KOPT-K1 (cell line): ENCODE data around the gene CLCN5.

Experiments
- H3K27ac ChIP-seq: fragments of 200-600 bp; sonication (generic); 2 replicates; pipeline ENCODE4 v1.5.1; 2016; ENCODE audit warnings: antibody characterized with exemption, mild to moderate bottlenecking, low read depth, low read length; ENCODE audit not compliant: poor library complexity, severe bottlenecking
- H3K36me3 ChIP-seq: fragments of 200-600 bp; sonication (generic); 2 replicates; pipeline ENCODE4 v1.5.1; 2017; ENCODE audit warnings: antibody characterized with exemption, mild to moderate bottlenecking, low read length, moderate library complexity; ENCODE audit not compliant: insufficient read depth
- H3K9me3 ChIP-seq: fragments of 200-600 bp; sonication (generic); 2 replicates; pipeline ENCODE4 v1.5.1; 2017; ENCODE audit warnings: antibody characterized with exemption, low read length, mild to moderate bottlenecking; ENCODE audit not compliant: insufficient read depth, poor library complexity, severe bottlenecking

The CLCN5 gene

DNA sequence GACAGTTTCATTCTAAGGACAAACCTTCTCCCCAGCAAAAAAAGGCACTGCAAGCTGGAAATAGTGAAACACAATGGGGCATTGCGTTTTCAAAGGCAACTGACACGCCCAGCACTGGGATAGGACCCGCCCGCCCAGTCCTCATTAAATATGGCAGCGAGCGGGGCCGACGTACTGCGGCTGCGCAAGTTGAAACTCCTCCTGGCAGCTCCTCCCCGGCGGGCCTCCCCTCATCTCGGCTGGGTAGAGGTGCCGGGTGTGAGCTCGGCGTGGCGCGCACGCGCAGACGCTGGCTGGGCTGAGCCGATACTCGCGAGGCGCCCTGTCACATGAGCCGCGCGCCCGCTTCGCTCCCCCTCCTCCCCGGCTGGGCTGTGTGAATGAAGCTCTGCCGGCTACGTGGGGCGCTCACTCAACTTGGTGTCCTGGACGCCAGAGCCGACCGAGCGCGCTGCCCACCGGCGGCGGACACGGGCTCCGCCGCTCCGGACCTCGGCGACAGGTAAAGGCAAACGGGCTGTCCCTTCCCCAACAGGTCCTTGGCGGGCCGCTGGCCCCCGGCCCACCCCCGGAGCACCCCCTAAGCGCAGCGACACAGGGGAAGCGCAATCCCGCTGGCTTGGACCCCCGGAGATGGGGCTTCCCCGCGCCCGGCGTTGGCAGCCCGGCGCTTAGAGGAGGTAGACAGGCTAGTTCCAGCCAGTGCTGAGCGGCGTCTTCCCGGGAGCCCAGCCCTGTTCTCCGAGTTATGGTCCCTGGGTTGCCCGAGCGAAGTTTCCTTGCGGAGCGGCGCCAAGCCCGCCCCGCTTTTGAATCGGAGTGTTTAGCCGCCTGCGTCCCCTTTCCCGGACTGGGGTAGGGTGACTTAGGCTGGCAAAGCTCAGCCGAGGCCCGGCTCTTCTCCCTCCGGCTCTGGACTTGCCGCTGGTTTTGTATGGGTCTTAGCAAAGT lies at the start of gene CLCN5:
Gene CLCN5 (plus strand): TSS at position 306 of the 951 bp plus-strand sequence. CDS start 2,703 bp downstream, outside the sequence.
- Histone ChIP-seq H3K27ac (peak within 1 kb of the TSS; percentile 55), H3K36me3 (peaks cover 5% of the 10 kb centered on the region; the same call in 1 of the 2 replicates), H3K9me3 (no peaks in the 10 kb centered on the region)

DNA sequence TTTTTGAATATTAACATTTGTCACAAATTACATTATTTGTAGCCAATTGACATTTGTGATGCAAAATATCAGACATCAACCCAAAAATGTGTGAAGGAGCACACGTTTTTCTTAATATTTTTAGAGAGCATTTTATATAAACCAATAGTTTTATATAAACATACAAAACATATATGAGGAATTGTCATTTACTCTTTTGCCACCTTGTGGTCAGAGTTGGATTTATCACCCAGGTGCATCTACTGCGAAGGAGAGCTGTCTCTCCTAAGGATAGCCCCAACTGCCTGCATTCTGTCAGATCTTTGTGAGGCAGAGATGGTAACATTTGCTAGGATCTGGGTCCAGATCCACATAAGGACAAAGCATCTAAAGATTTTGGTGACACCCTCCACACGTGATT lies 45.6 kb upstream of the CLCN5 start:
- Histone ChIP-seq H3K27ac (no peak overlapping the region), H3K9me3 (no peaks in the 10 kb centered on the region)

DNA sequence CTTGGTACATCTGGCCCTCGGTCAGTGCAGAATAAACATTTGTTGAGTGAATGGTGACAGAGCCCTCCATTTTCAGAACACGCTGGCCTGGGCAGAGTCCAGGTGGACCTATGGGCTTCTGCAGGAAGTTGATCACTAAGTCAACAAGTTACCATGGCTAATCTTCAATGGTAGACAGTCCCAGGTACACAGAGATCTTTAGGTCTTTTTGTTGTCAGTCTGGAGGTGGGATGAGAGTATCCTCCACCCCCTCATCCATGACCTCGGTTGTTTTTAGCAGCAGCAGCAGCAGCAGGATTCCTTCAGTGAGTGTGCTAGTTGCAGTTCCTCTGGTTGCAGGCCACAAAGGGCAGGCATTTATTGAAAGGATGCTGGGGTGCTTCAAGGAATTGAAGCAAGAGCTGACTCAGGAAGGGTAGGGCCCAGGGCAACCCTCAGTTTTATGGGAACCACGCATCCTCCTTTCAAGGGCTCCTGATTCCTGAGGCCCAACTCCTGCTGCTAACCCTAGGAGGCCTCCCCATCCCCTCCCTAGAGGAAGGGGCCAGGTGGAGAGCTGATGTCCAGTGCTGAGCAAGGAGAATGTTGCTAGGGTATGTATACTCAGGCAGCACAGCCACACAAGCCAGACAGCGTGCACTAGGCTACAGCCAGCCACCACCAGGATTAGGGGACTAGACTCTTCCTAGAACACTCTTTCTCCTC lies 44.8 kb upstream of the CLCN5 start:
- no peaks in the 10 kb centered on the region for H3K9me3 ChIP-seq
- H3K36me3 ChIP-seq = no peaks in the 10 kb centered on the region
- H3K27ac ChIP-seq = no peak overlapping the region

More for the DNA sequence above, 45.6 kb upstream of the CLCN5 start:
- H3K36me3 ChIP-seq = no peaks in the 10 kb centered on the region

DNA sequence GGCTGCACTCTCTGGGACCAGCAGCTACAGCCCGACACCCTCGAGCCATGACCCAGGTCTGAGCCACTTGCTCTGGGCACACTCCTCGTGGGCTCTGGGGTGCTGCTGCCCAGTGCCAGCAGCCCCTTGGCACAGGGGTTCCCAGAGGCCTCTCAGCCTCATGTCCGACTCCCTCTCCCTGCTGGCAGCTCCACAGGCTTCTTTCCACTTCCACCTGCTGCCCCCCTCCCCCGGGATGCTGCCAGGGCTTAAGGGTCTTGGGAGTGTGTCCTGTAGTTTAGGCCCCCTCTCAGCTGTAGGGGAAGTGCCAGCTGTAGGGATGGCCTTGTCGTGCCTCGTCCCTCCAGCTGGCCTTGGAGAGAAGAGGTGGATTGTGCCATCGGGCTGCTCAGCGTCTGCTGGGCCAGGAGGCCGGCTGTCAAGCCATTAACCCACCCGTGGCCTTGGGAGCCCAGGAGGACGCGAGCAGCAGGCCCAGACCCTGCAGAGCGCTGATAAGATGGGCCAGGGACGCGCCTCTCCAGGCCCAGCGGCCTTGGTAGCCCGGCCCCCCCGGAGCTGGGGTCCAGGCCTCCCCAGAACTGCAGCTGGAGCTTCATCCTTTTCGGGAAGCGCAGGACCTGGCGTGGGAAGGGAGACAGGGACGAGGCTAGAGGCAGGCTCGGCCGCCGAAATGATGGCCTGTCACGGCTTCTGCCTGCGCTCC lies 44.1 kb upstream of the CLCN5 start:
- peak overlapping the region; percentile 34 for H3K27ac ChIP-seq
- no peaks in the 10 kb centered on the region for H3K36me3 ChIP-seq
- no peaks in the 10 kb centered on the region for H3K9me3 ChIP-seq

DNA sequence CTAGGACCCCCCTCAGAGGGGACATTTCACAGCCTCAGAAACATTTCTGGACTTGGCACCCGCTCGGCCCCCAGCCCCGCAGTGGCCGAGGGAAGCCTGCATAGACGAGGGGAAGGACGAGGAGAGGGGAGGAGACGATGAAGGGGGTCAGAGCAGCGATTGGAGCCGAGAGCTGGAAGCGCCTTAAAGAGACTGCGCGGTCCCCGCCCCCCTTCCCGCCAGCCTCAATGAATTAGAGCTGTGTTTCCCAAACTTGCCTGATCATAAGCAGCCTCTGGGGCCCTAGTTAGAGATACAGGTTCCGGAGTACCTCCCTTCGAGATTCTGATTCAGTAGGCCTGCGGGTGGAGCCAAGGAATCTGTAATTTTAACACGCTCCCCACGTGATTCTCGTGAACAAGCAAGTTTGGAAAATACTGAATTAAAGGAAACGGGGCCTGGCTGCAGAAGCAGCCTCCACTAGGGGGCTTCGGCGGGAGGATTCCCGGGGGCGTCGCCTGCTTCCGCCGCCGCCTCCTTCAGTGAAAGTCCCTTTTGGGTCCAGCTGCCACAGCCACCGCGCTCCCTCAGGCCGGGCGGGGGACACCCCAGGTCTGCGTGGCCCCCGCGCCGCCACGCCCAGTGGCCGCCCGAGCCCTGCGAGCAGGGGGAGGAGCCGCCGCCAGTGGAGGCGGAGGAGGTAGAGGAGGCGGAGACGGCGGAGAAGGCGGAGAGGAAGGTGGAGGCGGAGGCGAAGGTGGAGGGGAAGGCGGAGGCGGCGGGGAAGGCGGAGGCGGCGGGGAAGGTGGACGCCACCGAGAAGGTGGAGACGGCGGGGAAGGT lies 43.4 kb upstream of the CLCN5 start, which contains the start of gene USP27X:
Gene USP27X (plus strand): TSS at position 651 of the 822 bp plus-strand sequence. CDS start 824 bp downstream, outside the sequence.
- H3K36me3 ChIP-seq = no peaks in the 10 kb centered on the region
- H3K27ac ChIP-seq = peak within 1 kb of the TSS; percentile 34
- no peaks in the 10 kb centered on the region for H3K9me3 ChIP-seq

DNA sequence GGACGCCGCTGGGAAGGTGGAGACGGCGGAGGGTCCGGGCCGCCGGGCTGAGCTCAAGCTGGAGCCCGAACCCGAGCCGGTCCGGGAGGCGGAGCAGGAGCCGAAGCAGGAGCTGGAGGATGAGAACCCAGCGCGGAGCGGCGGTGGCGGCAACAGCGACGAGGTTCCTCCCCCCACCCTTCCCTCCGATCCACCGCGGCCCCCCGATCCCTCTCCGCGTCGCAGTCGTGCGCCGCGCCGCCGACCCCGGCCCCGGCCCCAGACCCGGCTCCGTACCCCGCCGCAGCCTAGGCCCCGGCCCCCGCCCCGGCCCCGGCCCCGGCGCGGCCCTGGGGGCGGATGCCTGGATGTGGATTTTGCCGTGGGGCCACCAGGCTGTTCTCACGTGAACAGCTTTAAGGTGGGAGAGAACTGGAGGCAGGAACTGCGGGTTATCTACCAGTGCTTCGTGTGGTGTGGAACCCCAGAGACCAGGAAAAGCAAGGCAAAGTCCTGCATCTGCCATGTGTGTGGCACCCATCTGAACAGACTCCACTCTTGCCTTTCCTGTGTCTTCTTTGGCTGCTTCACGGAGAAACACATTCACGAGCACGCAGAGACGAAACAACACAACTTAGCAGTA lies 42.6 kb upstream of the CLCN5 start:
- Histone ChIP-seq H3K27ac (peak overlapping the region; percentile 34), H3K36me3 (no peaks in the 10 kb centered on the region), H3K9me3 (no peaks in the 10 kb centered on the region)

DNA sequence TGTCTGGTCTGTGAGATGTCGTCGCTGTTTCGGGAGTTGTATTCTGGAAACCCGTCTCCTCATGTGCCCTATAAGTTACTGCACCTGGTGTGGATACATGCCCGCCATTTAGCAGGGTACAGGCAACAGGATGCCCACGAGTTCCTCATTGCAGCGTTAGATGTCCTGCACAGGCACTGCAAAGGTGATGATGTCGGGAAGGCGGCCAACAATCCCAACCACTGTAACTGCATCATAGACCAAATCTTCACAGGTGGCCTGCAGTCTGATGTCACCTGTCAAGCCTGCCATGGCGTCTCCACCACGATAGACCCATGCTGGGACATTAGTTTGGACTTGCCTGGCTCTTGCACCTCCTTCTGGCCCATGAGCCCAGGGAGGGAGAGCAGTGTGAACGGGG lies 41.7 kb upstream of the CLCN5 start:
- Histone ChIP-seq H3K27ac (no peak overlapping the region), H3K36me3 (no peaks in the 10 kb centered on the region), H3K9me3 (no peaks in the 10 kb centered on the region)

DNA sequence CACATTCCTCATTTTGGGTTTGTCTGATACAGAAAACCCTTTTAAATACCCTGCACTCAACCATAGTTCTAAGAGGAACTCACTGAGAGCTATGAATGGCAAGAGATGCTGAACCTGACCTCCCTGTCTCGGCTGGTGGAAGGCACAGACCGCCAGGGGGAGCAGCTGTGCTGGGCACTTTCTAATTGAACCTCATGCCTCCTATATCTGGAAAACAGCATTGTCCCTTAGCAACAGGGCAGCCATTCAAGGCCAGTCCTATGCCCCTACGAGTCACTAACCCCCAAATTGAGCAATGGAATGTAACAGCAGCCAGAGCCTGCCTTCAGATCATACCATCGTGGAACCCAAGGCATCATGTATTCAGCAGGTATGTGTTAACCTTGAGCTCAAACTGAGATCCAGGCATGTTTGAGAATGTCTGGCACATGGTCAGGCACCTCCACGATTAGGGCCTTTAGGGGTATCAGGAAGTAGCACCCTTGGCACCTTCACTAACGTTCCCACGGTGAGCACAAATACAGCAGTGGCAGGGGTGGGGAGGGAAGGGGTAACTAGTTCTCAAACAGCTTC lies 38.0 kb upstream of the CLCN5 start:
- H3K9me3 ChIP-seq = no peaks in the 10 kb centered on the region
- no peaks in the 10 kb centered on the region for H3K36me3 ChIP-seq
- H3K27ac ChIP-seq = no peak overlapping the region

DNA sequence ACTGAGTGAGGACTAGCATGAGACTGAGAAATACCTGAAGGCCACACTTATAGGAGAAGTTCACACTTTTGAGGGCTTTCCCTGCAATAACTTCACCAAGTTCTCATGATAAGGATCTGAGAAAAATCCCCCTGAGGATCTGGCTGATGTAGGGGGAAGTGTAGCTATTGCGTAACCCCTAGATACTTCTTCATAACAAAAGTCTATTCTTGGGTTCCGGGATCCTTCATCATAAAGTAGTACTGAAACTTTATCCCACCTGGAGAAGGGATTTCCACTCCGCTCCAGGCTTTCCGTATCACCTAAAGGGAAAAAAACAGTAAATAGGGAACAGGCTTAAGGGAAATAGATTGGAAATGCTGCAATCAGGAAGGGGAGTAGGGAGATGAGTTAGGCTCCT lies 29.9 kb upstream of the CLCN5 start:
- no peaks in the 10 kb centered on the region for H3K9me3 ChIP-seq
- H3K36me3 ChIP-seq = no peaks in the 10 kb centered on the region
- no peak overlapping the region for H3K27ac ChIP-seq

DNA sequence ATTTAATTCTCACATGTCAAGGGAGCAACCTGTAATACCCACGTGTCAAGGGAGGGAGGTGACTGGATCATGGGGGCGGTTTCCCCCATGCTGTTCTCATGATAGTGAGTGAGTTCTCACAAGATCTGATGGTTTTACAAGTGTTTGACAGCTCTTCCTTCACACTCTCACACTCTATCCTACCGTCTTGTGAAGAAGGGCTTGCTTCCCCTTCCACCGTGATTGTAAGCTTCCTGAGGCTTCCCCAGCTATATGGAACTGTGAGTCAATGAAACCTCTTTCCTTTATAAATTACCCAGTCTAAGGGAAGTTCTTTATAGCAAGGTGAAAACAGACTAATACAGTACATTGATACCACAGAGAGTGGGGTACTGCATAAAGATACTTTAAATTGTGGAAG lies 25.4 kb upstream of the CLCN5 start:
- no peaks in the 10 kb centered on the region for H3K36me3 ChIP-seq
- H3K9me3 ChIP-seq = peaks cover 7% of the 10 kb centered on the region
- no peak overlapping the region for H3K27ac ChIP-seq

DNA sequence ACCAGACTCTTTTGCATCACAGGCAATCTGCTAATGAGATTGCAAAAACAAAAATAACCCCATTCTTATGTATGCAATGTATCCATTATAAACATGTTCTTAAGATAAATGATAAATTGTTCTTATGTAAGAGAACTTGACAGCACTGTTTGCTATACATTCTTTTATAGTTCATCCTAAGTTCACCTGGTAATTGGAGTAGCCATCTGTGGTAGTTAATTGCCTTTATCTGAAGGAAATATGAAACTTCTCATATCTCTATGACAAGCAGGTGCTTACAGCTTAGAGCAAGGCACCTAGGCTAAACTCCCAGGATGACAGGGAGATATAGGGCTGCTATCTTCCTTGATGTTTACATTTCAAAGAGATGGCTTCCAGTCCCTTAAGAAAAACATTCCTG lies 21.3 kb upstream of the CLCN5 start:
- H3K36me3 ChIP-seq = no peaks in the 10 kb centered on the region
- H3K9me3 ChIP-seq = peaks cover 7% of the 10 kb centered on the region

DNA sequence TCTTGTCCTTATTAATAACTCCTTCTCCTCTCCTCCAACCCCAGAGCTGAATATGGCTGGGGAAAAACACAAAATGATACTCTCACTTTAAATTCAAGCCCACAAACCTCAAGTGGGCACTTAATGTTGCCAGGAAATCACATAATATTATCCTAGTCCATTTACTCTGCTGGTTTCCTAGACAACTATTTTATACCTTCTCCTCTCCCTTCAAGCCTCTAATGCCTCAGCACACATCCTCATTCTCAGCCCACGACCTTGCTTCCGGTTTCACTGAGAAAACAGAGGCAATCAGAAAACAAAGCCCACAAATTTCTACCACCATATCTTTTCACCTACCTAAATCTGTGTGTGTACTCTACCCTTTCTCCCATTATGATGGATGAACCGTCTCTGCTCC lies 12.1 kb upstream of the CLCN5 start:
- no peaks in the 10 kb centered on the region for H3K36me3 ChIP-seq
- H3K9me3 ChIP-seq = no peaks in the 10 kb centered on the region
- H3K27ac ChIP-seq = no peak overlapping the region

More for the DNA sequence above, 21.3 kb upstream of the CLCN5 start:
- no peak overlapping the region for H3K27ac ChIP-seq

DNA sequence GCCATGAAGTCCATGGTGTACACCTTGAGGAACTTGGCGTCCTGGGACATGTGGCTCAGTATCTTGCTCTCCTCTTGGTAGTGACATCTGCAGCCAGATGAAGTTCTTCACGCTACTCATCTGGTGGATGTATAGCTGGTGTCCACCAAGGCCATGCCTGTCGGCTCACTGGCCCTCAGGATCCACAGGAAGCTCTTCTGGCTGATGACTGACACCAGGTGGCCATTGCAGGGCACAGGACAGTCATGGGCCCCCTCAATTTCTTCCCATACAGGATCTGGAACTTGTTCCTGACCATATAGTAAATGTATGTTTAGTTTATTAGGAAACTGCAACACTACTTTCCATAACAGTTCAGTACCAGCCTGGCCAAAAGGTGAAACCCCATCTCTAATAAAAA lies 10.3 kb upstream of the CLCN5 start:
- Histone ChIP-seq H3K27ac (no peak overlapping the region), H3K36me3 (no peaks in the 10 kb centered on the region), H3K9me3 (no peaks in the 10 kb centered on the region)

DNA sequence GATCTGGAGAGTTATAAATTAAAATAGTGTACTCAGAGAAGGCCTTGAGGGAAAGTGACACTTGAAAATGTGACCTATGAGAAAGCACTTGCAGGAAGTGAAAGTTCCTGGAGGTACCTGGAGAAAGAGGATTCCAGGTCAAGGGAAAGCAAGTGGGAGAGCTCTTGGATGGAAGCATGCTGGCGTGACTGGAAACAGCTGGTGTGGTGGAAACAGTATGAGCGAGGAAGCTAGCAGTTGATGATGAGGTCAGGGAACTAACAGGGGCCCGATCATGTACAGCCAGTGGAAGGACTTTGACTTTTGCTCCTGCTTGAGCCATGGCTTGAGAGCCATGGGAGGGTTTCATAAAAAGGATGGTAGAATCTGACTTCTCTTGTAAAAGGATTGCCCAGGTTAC lies 9.5 kb upstream of the CLCN5 start:
- H3K36me3 ChIP-seq = no peaks in the 10 kb centered on the region
- no peak overlapping the region for H3K27ac ChIP-seq
- H3K9me3 ChIP-seq = no peaks in the 10 kb centered on the region
